ENCODE data around the gene NCBP2.

NCBP2 gene

DNA sequence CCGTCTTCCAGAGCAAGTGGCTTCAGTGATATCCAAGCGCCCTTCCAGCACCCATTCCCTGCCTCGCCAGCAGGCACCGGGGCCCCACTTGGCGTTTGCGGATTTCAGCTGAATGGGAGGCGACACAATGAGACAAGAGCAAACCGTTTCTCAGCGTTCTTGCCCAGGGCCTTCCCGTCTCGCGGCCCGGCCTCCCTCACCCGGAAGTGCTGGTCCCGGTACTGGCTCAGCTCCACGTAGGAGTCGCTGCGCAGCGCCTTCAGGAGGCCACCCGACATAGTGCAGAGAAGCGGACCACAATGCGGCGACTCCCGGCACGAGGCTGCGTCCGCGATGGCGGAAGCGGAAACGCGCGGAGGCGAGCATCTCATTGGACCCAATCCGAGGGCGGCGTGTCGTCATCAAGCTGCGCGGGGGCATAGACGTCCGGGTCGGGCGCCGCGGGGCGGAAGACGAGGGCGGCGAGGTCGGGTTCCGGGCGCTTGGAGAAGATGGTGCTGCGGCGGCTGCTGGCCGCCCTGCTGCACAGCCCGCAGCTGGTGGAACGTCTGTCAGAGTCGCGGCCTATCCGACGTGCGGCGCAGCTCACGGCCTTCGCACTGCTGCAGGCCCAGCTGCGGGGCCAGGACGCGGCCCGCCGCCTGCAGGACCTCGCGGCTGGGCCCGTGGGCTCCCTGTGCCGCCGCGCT is at the start of gene NCBP2:
Gene NCBP2, minus strand, starts transcription at position 303 of the 689 bp plus-strand sequence. Its CDS starts 25 bp downstream, at position 278.
- peak; percentile 99 for DNase-seq

DNA sequence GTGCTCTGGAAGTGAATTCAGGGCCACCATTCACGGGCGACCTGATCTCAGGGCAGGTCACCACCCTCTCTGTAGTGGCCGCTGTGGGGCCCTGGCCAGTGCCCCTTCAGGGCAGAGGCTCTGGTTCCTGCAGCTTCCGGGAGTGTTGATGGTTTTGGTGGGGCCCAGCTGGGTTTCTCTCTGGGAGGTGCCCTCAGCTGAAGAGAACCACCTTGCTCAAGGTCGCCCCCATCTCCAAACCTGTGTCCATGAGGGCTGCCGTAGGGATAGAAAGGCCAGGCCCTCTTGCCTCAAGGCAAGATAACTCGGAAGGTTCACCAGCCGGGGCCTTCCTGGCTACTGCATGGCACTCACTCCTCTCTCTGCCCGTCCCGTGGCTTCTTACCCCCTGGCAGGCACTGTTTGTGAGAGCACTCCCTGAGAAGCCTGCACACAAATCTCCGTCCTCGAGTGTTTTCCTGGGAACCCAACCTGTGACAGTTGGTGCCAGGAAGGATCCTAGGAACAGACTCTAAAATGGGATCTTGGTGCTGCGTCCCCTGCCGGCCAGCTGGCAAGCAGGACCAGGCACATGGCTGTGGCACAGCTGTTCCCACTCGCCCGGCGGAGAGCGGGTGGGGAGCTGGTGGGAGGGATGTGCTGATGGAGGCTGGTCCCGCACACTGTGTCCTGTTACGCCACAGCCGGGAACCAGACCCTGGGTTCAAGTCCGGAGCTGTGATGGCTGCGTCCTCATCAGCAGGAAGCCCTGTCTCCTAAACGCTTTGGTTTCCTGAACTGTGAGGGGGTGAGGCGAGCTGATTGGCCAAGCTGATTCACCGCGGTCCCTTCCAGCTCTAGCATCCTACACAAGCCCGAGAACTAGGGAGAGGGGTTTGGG is 49.5 kb upstream of the NCBP2 start:
- DNase-seq, result no peak

DNA sequence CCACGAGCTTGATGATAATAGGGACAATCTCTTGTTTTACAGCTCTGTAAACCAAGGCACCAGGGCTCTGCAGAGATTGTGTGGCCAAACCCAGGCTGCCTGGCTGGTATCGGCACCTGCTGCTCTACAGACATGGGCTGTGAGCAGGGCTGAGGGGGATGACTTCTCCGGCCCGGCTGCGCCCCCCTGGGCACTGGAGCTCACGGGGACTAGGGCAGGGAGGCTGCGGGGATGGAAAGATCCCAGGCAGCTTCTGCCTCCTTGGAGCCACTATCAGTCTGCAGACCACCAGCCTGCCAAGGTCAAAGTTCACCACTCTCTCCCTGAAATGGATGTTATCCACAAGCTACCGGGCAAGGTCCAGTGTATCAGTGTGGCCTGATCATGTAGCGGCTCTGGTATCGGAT is 48.3 kb upstream of the NCBP2 start:
- no peak for DNase-seq

DNA sequence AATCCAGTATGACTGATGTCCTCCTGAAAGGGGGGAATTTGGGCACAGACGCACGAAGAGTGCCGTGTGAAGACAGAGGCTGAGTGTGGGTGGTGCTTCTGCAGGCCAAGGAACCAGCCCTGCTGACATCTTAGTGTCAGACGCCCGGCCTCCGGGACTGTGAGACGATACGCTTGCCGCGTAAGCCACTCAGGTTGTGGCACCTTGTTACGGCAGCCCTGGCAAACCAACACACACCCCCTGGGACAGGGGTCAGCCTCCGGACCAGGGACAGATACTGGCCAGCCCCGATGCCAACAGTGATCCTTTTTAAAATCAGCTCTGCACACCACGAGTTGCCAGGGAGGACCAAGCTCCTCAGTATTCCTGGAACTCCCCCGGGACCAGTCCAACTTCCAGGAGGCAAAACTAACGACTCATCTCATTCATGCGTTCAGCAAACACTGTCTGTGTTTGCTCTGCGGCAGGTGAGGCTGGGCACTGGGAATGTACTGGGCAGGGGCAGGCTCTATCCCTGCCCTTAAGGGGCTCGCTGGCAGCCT is 47.5 kb upstream of the NCBP2 start:
- DNase-seq, result peak; percentile 52

- DNase-seq, result no peak
Measured at GRCh38 chr3:196988241-196989029, 46.1 kb upstream of the NCBP2 start.

DNA sequence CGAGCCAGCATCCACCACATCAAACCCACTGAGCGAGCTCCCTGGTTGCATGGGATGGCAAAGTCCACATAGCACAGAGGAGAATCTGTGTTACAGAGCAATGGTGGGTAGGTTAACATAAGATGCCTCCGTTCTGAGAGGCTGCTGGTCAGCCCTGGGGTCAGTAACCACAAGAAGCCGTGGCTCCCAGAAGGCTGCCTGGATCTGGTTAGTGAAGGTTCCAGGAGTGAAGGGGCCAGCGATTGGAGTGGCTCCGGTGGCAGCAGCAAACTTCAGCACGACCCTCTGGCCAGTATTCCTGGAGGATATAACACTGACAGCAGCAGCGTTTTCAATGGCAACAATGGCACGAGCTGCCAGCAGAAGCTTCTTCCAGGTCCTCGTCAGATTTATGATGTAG is 44.7 kb upstream of the NCBP2 start:
- DNase-seq, result no peak

- no peak for DNase-seq
Measured at GRCh38 chr3:196985954-196986885, 43.9 kb upstream of the NCBP2 start.

- no peak for DNase-seq
Measured at GRCh38 chr3:196985298-196985697, 43.0 kb upstream of the NCBP2 start.

- no peak for DNase-seq
Measured at GRCh38 chr3:196983186-196983585, 40.9 kb upstream of the NCBP2 start.

- DNase-seq, result no peak
Measured at GRCh38 chr3:196981657-196982056, 39.3 kb upstream of the NCBP2 start.

- no peak for DNase-seq
Measured at GRCh38 chr3:196979545-196979944, 37.2 kb upstream of the NCBP2 start.

DNA sequence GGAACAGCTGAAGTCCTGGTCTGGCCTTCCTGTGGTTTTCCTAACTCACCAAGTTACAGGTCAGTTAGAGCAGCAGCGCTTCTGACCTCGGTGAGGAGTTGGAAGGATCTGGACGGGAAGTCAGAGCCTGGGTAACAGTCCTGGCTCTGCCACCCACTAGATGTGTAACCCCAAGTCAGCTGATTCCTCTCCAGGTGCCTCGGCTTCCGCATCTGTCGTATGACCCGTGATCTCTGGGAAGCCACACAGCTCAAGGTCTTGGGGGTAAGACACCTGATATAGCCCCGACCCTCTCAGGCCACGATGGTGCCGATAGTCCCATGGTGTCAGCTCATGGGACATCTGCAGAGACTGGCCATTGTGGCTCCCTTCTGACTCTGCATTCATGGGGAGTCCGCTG is 34.6 kb upstream of the NCBP2 start:
- DNase-seq, result no peak

- no peak for DNase-seq
Measured at GRCh38 chr3:196975349-196975748, 33.0 kb upstream of the NCBP2 start.

DNA sequence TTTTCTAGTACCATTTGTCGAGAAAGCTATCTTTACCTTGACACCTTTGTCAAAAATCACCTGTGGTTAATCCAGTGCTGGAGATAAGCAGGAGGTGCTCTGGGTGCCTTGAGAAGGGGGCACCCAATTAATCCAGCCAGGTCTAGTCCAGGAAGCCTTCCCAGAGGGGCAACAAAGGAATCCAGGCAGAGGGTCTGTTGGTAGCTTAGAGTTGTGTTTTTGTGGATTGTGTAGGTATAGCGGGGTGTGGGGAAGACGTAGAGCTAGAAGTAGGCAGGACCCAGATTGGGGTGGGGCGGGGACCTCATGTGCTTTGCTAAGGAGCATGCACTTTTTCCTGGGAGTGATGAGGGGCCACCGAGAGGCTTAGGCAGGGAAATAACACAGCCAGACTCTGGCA is 32.3 kb upstream of the NCBP2 start:
- DNase-seq, result no peak

DNA sequence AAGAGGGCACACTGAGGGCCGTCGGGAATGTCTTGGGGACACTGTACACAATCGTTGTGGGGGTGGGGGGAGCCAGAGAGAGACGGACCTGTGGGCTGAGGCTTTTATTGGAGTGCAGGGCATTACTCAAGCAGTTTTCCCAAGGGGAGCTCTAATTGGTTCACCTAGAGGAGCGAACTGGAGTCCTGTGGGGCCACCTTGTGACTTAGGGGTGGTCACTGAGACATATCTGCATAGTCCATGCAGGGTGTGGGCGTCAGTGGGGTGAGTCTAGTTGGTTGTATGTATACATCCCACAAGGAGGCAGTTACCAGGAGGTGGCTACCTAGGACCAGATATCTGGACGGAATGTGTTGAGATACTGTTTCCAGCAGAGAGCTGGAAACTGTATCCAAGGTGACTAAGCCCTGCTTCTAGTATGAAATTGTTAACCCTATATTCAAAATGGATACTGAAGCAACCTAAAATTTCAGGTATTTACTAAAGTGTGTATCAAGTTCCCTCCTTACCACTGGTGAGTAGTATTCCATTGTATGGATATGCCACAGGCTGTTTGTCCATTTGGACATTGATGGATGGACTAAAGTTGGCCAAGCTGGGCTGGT is 28.9 kb upstream of the NCBP2 start:
- no peak for DNase-seq

GRCh38 chr3:196970547-196971093 is 28.3 kb upstream of the NCBP2 start:
- DNase-seq, result no peak

DNA sequence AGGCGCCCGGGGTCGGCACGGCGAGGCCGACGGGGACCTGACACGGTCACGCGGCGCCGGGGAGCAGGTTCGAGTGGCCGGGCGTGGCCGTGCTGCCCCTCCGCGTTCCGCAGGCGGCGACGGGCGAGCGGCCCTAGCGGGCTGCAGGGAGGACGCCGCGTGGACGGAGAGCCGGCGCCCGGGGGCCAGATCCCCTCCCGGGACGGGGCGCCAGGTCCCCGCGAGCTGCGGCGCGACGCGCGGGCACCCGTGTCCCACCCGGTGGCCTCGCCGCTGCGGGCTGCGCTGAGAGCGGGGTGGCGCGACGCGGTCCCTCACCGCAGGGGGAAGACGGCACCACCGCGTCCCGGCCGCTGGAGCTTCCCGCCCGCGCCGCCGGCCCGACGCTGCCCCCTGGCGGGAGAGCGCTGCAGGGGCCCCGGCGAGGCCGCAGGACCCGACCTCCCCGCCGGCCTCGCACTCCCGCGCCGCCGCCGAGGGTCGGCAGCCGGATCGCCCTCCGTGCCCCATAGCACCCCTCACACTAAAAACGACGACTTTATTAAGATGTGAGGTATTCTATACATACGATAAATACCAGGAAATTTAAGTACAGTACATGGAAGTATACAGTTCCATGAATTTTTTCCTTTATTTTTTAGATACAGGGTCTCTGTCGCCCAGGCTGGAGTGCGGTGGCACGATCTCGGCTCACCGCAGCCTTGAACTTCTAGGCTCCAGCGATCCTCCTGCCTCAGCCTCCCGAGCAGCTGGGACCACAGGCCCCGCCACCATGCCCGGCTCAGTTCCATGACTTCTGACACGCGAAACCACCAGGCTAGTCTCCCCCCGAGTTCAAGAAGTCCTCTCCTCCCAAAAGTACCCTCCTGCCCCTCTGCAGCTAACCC is 27.6 kb upstream of the NCBP2 start:
- DNase-seq, result no peak

DNA sequence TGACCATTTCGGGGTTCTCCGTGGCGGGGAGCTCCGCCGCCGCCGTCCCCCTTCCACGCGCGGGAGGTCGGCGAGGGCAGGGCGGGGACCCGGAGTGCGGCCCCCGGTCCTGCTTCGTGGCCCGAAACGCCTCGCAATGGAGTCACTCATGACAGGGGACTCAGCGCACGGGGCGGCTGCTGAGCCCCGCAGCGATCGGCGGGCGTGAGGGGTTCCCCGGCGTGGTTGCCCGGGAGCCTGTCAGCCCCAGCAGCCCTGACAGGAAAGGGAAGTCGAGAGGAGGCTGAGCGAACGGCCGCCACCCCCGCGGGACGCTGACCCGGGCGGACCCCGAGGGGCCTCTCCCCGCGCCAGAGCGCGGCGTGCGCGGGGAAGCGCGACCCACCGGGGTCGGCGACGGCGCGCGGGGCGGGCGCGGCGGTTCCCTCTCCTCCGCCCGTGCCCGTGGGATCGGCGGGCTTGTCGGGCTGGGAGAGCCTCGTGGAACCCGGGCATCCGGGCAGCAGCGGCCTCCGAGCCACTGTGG is 26.9 kb upstream of the NCBP2 start:
- no peak for DNase-seq

- no peak for DNase-seq
Measured at GRCh38 chr3:196968233-196969133, 26.2 kb upstream of the NCBP2 start, which contains the start of gene PIGZ. Gene PIGZ (minus strand): TSS chr3:196968833. CDS start chr3:196952031, 16,802 bp downstream.
